Measurements from ENCODE around the gene CACNA2D4. TPM values are rescaled to one million over a fixed set of nuclear protein-coding genes. Genes with fewer than 3 reads are reported as not detected.

Gene CACNA2D4
- total and polyA plus RNA-seq, 11 donors, result 0.10 to 9.0 (median 1.2) TPM

GRCh38 chr12:1927751-1928351, 9.4 kb upstream of the CACNA2D4 start:
- peak overlapping the region in 6 of 12 donors; percentile 13 to 60 (median 46) for H3K27ac ChIP-seq
- DNase-seq (peak; percentile 72 to 92 (median 84)), ATAC-seq (peak; percentile 76 to 81 (median 78))
- H3K36me3 ChIP-seq, result no peaks in the 10 kb centered on the region
- 25 to 39% (median 35%) methylated on average over 13 to 15 of the region's 15 CpGs for WGBS, 4 donors
- H3K27me3 ChIP-seq, result peaks cover 0 to 17% (median 0%) of the 10 kb centered on the region in 9 donors
- peaks cover 0 to 54% (median 20%) of the 10 kb centered on the region in 12 donors for H3K4me1 ChIP-seq
- H3K9me3 ChIP-seq, result no peaks in the 10 kb centered on the region
- H3K4me3 ChIP-seq, result no peak overlapping the region
- TF ChIP-seq POLR2A (IDR thresholded peaks at IDR 0.05) (no peak), CTCF (IDR thresholded peaks at IDR 0.05) (no peak)
- intact Hi-C loops (cut with DNase I), result loop anchor here in 1 of 10 donors (5.0 kb wide), 1 partner anchor 116 kb away; no protein-coding TSS in a partner anchor

- intact Hi-C loops (cut with DNase I), result loop anchor here in 1 of 10 donors (5.0 kb wide), 1 partner anchor 115 kb away; no protein-coding TSS in a partner anchor
- H3K4me3 ChIP-seq, result no peak overlapping the region
- ATAC-seq, result no peak
- DNase-seq, result no peak
- H3K9me3 ChIP-seq, result no peaks in the 10 kb centered on the region
- no peak for TF ChIP-seq CTCF (IDR thresholded peaks at IDR 0.05)
- TF ChIP-seq POLR2A (IDR thresholded peaks at IDR 0.05), result no peak
- no peaks in the 10 kb centered on the region for H3K36me3 ChIP-seq
- H3K4me1 ChIP-seq, result peaks cover 0 to 49% (median 17%) of the 10 kb centered on the region in 12 donors
- 88 to 89% (median 89%) methylated on average over 11 of the region's 11 CpGs for WGBS, 4 donors
- H3K27ac ChIP-seq, result peak overlapping the region in 4 of 12 donors; percentile 33 to 60 (median 52)
- peaks cover 0 to 19% (median 0%) of the 10 kb centered on the region in 9 donors for H3K27me3 ChIP-seq
Measured at GRCh38 chr12:1927051-1927680, 8.7 kb upstream of the CACNA2D4 start.

GRCh38 chr12:1926251-1926657, 7.8 kb upstream of the CACNA2D4 start:
- WGBS, 4 donors, result 54 to 64% (median 55%) methylated on average over 7 of the region's 7 CpGs
- TF ChIP-seq CTCF (IDR thresholded peaks at IDR 0.05) (no peak), POLR2A (IDR thresholded peaks at IDR 0.05) (no peak)
- DNase-seq, result peak in 2 of 5 donors; percentile 19 to 78
- Histone ChIP-seq H3K4me3 (no peak overlapping the region), H3K4me1 (peaks cover 0 to 43% (median 17%) of the 10 kb centered on the region in 12 donors), H3K27me3 (peaks cover 0 to 19% (median 0%) of the 10 kb centered on the region in 9 donors), H3K36me3 (no peaks in the 10 kb centered on the region), H3K27ac (peak overlapping the region in 2 of 12 donors; percentile 41 to 42), H3K9me3 (no peaks in the 10 kb centered on the region)
- peak; percentile 14 to 48 (median 21) for ATAC-seq
- intact Hi-C loops (cut with DNase I), result loop anchor here in 1 of 10 donors (5.0 kb wide), 1 partner anchor 114 kb away; no protein-coding TSS in a partner anchor

GRCh38 chr12:1925684-1926006, 7.2 kb upstream of the CACNA2D4 start:
- Histone ChIP-seq H3K36me3 (no peaks in the 10 kb centered on the region), H3K27me3 (peaks cover 0 to 19% (median 0%) of the 10 kb centered on the region in 9 donors), H3K4me1 (peaks cover 0 to 43% (median 18%) of the 10 kb centered on the region in 12 donors), H3K27ac (peak overlapping the region in 2 of 12 donors; percentile 9 to 42), H3K4me3 (no peak overlapping the region), H3K9me3 (no peaks in the 10 kb centered on the region)
- ATAC-seq (no peak), DNase-seq (no peak)
- no peak for TF ChIP-seq POLR2A (IDR thresholded peaks at IDR 0.05)
- no peak for TF ChIP-seq CTCF (IDR thresholded peaks at IDR 0.05)
- intact Hi-C loops (cut with DNase I), result loop anchor here in 1 of 10 donors (5.0 kb wide), 1 partner anchor 113 kb away; no protein-coding TSS in a partner anchor
- 28 to 63% (median 59%) methylated on average over 2 to 3 of the region's 3 CpGs for WGBS, 4 donors

Measured in heart left ventricle (tissue), 16 donors.